Ovary (tissue), 3 donors: ENCODE data around the gene JPT1.

Experiments used
- EP300 ChIP-seq: sonication (generic); formaldehyde crosslinking; IDR thresholded peaks from one replicate; pipeline ENCODE4 v1.6.1; 2017; ENCODE audit warnings: antibody characterized with exemption
- POLR2A ChIP-seq: fragments of 450-650 bp; IDR thresholded peaks from one replicate; pipeline ENCODE4 v1.6.1; 2017; ENCODE audit warnings: antibody characterized with exemption, mild to moderate bottlenecking, moderate library complexity
- TF ChIP-seq, protein P1 (sequence below), 3 donors: fragments of 450-650 bp in 2 of 3; fragments of 200-600 bp in 1 of 3; IDR thresholded peaks; one replicate each; pipeline versions ENCODE4 v1.5.1 to v1.8.0; 2016 to 2022; ENCODE audit warnings: antibody characterized with exemption in 3 of 3, mild to moderate bottlenecking in 1 of 3
- donor health status: DM: no; HTN: no; CAD: no.

DNA sequence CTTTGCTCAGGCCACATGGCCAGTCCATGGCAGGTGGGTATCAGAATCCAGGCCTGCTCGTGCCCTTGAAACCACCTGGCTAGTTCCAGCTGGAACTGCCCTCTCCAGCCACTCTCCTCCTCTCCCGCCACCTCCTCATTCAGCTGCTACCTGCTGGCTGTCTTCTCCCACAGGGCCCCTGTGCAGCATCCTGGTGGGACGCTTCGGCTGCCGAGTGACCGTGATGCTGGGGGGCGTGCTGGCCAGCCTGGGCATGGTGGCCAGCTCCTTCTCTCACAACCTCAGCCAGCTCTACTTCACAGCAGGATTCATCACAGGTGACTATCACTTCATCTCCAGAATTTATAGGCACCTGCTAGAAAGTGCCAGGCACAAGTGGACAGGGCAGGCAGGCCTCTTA lies 56.4 kb downstream of the JPT1 start:
- TF ChIP-seq, protein P1, sequence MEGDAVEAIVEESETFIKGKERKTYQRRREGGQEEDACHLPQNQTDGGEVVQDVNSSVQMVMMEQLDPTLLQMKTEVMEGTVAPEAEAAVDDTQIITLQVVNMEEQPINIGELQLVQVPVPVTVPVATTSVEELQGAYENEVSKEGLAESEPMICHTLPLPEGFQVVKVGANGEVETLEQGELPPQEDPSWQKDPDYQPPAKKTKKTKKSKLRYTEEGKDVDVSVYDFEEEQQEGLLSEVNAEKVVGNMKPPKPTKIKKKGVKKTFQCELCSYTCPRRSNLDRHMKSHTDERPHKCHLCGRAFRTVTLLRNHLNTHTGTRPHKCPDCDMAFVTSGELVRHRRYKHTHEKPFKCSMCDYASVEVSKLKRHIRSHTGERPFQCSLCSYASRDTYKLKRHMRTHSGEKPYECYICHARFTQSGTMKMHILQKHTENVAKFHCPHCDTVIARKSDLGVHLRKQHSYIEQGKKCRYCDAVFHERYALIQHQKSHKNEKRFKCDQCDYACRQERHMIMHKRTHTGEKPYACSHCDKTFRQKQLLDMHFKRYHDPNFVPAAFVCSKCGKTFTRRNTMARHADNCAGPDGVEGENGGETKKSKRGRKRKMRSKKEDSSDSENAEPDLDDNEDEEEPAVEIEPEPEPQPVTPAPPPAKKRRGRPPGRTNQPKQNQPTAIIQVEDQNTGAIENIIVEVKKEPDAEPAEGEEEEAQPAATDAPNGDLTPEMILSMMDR (IDR thresholded peaks at IDR 0.05) = no peak
- TF ChIP-seq POLR2A (no peak), EP300 (no peak)
